ENCODE data around the gene SHBG. TPM values are rescaled to one million over a fixed set of nuclear protein-coding genes. Genes with fewer than 3 reads are reported as not detected.

SHBG gene
- total RNA-seq, 2 experiments from 2014 or later: 0.53 TPM; not detected in 1

DNA sequence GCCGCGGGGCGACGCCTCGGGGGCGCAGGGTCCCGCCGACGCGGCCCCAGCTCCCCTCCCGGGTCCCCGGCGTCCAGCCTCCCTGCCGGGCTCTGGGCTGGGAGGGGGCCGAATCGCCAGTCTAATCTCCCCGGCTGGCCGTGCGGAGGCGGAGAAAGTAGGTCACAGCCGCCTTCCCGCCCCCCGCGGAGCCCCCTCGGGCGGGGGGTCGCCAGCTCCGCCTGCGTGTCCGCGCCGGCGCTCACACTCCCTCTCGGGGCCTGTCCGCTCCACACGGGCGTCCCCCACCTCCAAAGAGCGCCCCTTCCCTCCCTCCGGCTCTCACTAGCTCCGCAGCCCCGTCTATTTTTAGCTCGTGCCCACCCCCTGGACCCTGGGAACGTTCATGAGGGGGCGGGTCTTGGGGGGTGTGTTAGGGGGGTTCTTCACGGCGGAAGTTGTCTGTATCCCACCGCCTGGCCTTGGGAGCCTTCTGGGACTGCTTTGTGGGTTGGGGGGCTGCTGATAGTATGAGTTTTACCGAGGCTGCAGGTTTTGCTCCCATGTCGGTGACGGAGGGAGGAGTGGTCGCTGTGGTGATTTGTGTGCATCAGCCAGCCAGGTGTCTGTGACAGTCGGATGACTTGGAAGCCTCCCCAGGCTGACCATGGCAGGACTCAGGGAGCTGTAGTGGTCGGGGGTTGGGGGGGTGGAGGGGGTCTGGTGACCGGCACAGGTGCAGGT lies 21.9 kb downstream of the SHBG start:
- H3K9me3 ChIP-seq (ENCODE audit: low read length): no peaks in the 10 kb centered on the region
- no peak overlapping the region for H2AFZ ChIP-seq (ENCODE audit: low read length)
- no peaks in the 10 kb centered on the region for H3K36me3 ChIP-seq (ENCODE audit: insufficient read depth, low read length)
- TF ChIP-seq, protein P1, sequence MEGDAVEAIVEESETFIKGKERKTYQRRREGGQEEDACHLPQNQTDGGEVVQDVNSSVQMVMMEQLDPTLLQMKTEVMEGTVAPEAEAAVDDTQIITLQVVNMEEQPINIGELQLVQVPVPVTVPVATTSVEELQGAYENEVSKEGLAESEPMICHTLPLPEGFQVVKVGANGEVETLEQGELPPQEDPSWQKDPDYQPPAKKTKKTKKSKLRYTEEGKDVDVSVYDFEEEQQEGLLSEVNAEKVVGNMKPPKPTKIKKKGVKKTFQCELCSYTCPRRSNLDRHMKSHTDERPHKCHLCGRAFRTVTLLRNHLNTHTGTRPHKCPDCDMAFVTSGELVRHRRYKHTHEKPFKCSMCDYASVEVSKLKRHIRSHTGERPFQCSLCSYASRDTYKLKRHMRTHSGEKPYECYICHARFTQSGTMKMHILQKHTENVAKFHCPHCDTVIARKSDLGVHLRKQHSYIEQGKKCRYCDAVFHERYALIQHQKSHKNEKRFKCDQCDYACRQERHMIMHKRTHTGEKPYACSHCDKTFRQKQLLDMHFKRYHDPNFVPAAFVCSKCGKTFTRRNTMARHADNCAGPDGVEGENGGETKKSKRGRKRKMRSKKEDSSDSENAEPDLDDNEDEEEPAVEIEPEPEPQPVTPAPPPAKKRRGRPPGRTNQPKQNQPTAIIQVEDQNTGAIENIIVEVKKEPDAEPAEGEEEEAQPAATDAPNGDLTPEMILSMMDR (conservative IDR thresholded peaks at IDR 0.05; ENCODE audit: low read length): no peak
- TF ChIP-seq EZH2phosphoT487 (IDR thresholded peaks at IDR 0.05; ENCODE audit: borderline replicate concordance, low read depth, low read length): no peak
- no peak for DNase-seq (ENCODE audit: low spot score)
- POLR2A ChIA-PET: interaction anchor here (0.6 kb wide), 1 partner anchor 16 kb away, joined by 3 read pairs; no protein-coding TSS in a partner anchor
- H3K4me1 ChIP-seq (ENCODE audit: insufficient read depth, low read length, poor library complexity, severe bottlenecking): no peaks in the 10 kb centered on the region
- no peak overlapping the region for H3K4me3 ChIP-seq (ENCODE audit: low read depth, low read length, poor library complexity, severe bottlenecking)
- BruUV-seq (replicated peaks): no TSS peak
- no peaks in the 10 kb centered on the region for H4K20me1 ChIP-seq (ENCODE audit: insufficient read depth, low read length)
- H3K27ac ChIP-seq (ENCODE audit: low read depth, low read length, poor library complexity, severe bottlenecking): no peak overlapping the region
- CTCF ChIA-PET (ENCODE audit: unreplicated experiment): no interaction called here
- no peaks in the 10 kb centered on the region for H3K79me2 ChIP-seq (ENCODE audit: insufficient read depth, low read depth, low read length)
- intact Hi-C loops (cut with micrococcal nuclease; ENCODE audit: unreplicated experiment): no loop called here
- no peak overlapping the region for H3K4me2 ChIP-seq (ENCODE audit: low read length)
- no peaks in the 10 kb centered on the region for H3K9me2 ChIP-seq (ENCODE audit: insufficient read depth, low read length)

- Histone ChIP-seq H3K36me3 (ENCODE audit: insufficient read depth, low read length) (no peaks in the 10 kb centered on the region), H2AFZ (ENCODE audit: low read length) (no peak overlapping the region), H3K9me3 (ENCODE audit: low read length) (no peaks in the 10 kb centered on the region), H3K4me2 (ENCODE audit: low read length) (no peak overlapping the region), H4K20me1 (ENCODE audit: insufficient read depth, low read length) (no peaks in the 10 kb centered on the region), H3K9me2 (ENCODE audit: insufficient read depth, low read length) (no peaks in the 10 kb centered on the region), H3K4me3 (ENCODE audit: low read depth, low read length, poor library complexity, severe bottlenecking) (no peak overlapping the region), H3K4me1 (ENCODE audit: insufficient read depth, low read length, poor library complexity, severe bottlenecking) (no peaks in the 10 kb centered on the region), H3K27ac (ENCODE audit: low read depth, low read length, poor library complexity, severe bottlenecking) (no peak overlapping the region), H3K79me2 (ENCODE audit: insufficient read depth, low read depth, low read length) (no peaks in the 10 kb centered on the region)
- ChIA-PET POLR2A (interaction anchor here (0.6 kb wide), 1 partner anchor 17 kb away, joined by 3 read pairs; no protein-coding TSS in a partner anchor), CTCF (ENCODE audit: unreplicated experiment) (no interaction called here)
- TF ChIP-seq, protein P1 (conservative IDR thresholded peaks at IDR 0.05; ENCODE audit: low read length): no peak
- TF ChIP-seq EZH2phosphoT487 (IDR thresholded peaks at IDR 0.05; ENCODE audit: borderline replicate concordance, low read depth, low read length): no peak
- BruUV-seq (replicated peaks): no TSS peak
- intact Hi-C loops (cut with micrococcal nuclease; ENCODE audit: unreplicated experiment): no loop called here
- no peak for DNase-seq (ENCODE audit: low spot score)
Observed at GRCh38 chr17:7652388-7653356, 22.7 kb downstream of the SHBG start.
